ENCODE results near the gene JAM3.
"Not testable (repeated sequence)": the region's sequence is repeated elsewhere in the genome, so short reads cannot be mapped to it uniquely, and the experiment has no call there.

The JAM3 gene

DNA sequence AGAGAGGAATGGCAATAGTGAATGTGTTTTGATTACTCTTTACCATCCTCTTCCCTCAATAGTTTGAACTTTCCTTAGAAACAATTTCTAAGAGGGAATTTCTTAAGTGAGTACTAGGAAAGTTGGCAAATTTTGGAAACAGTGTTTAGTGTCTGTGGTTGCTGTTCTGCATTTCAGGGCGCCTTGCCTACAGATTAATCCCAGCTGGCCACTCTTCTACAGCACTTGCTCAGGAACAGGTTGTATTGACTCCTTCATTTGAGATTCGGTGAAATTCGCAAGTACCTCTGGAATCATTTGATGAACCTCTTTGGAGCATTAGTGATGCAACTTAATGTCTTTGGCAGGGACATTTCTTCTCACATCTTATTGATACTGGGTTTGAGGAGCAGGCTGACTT is 28.3 kb downstream of the JAM3 start:
- CTCF ChIA-PET = interaction anchor here (0.8 to 1.5 kb wide), 2 partner anchors 24 to 69 kb away, joined by 3 to 4 read pairs; no protein-coding TSS in a partner anchor
- DNase-seq (ENCODE audit: extremely low spot score) = no peak
- POLR2A ChIA-PET = no interaction called here
- TF ChIP-seq HDGF (IDR thresholded peaks at IDR 0.05; ENCODE audit: borderline replicate concordance) (no peak), FOXM1 (IDR thresholded peaks at IDR 0.05; ENCODE audit: borderline replicate concordance) (no peak), ELF4 (IDR thresholded peaks at IDR 0.05) (no peak), SUZ12 (IDR thresholded peaks at IDR 0.05) (no peak), TARDBP (IDR thresholded peaks at IDR 0.05) (no peak), FOXK2 (IDR thresholded peaks at IDR 0.05) (no peak), L3MBTL2 (conservative IDR thresholded peaks at IDR 0.05) (no peak), ZNF384 (IDR thresholded peaks at IDR 0.05) (no peak), FOXA1 (IDR thresholded peaks at IDR 0.05) (no peak), LEF1 (IDR thresholded peaks at IDR 0.05; ENCODE audit: borderline replicate concordance) (no peak), NFRKB (IDR thresholded peaks at IDR 0.05) (no peak), SP1 (IDR thresholded peaks at IDR 0.05) (no peak), CTBP1 (IDR thresholded peaks at IDR 0.05; ENCODE audit: borderline replicate concordance) (no peak), ARNT (IDR thresholded peaks at IDR 0.05) (no peak), BHLHE40 (IDR thresholded peaks at IDR 0.05; ENCODE audit: borderline replicate concordance) (no peak)
- TF ChIP-seq, protein P1, sequence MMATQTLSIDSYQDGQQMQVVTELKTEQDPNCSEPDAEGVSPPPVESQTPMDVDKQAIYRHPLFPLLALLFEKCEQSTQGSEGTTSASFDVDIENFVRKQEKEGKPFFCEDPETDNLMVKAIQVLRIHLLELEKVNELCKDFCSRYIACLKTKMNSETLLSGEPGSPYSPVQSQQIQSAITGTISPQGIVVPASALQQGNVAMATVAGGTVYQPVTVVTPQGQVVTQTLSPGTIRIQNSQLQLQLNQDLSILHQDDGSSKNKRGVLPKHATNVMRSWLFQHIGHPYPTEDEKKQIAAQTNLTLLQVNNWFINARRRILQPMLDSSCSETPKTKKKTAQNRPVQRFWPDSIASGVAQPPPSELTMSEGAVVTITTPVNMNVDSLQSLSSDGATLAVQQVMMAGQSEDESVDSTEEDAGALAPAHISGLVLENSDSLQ (IDR thresholded peaks at IDR 0.05) = no peak

- TF ChIP-seq TARDBP (IDR thresholded peaks at IDR 0.05) (no peak), ELF4 (IDR thresholded peaks at IDR 0.05) (no peak), NFRKB (IDR thresholded peaks at IDR 0.05) (no peak), HDGF (IDR thresholded peaks at IDR 0.05; ENCODE audit: borderline replicate concordance) (no peak), FOXK2 (IDR thresholded peaks at IDR 0.05) (no peak), CTBP1 (IDR thresholded peaks at IDR 0.05; ENCODE audit: borderline replicate concordance) (no peak), FOXA1 (IDR thresholded peaks at IDR 0.05) (no peak), ARNT (IDR thresholded peaks at IDR 0.05) (no peak), SP1 (IDR thresholded peaks at IDR 0.05) (no peak)
- ChIA-PET POLR2A (no interaction called here), CTCF (interaction anchor here (0.6 to 1.5 kb wide), 3 partner anchors 26 to 171 kb away, joined by 3 to 7 read pairs (median 3); no protein-coding TSS in a partner anchor)
- DNase-seq (ENCODE audit: extremely low spot score) = no peak
Measured at GRCh38 chr11:134098566-134099184, 29.8 kb downstream of the JAM3 start.

GRCh38 chr11:134100171-134100570 is 31.3 kb downstream of the JAM3 start:
- TF ChIP-seq FOXK2 (IDR thresholded peaks at IDR 0.05) = no peak
- no peak for TF ChIP-seq SUZ12 (IDR thresholded peaks at IDR 0.05)
- TF ChIP-seq ZNF384 (IDR thresholded peaks at IDR 0.05) = no peak
- no peak for TF ChIP-seq ELF4 (IDR thresholded peaks at IDR 0.05)
- no peak for DNase-seq (ENCODE audit: extremely low spot score)
- POLR2A ChIA-PET = no interaction called here
- CTCF ChIA-PET = no interaction called here

DNA sequence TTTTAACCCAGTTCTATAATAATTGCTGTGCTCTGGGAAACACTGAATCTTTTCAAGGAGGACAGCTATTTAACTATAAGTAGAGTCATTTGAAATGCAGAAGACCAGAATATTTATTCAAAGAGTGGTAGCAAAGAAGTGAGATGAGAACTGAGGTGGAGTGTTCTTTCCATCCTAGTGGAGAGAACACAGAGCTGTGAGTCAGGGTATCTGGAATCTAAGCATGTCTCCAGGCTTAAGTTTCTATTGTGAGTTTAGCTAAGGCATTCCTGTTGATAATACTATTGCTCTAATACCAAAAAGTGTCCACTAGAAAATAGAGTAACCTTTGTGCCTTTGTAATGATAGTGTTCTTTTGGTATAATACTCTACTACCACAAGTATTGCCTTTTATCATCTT is 32.4 kb downstream of the JAM3 start:
- POLR2A ChIA-PET = no interaction called here
- CTCF ChIA-PET = no interaction called here
- TF ChIP-seq CTBP1 (IDR thresholded peaks at IDR 0.05; ENCODE audit: borderline replicate concordance) (no peak), FOXK2 (IDR thresholded peaks at IDR 0.05) (no peak), FOXA1 (IDR thresholded peaks at IDR 0.05) (no peak), SUZ12 (IDR thresholded peaks at IDR 0.05) (no peak)
- TF ChIP-seq, protein P1 (IDR thresholded peaks at IDR 0.05) = no peak
- no peak for DNase-seq (ENCODE audit: extremely low spot score)

DNA sequence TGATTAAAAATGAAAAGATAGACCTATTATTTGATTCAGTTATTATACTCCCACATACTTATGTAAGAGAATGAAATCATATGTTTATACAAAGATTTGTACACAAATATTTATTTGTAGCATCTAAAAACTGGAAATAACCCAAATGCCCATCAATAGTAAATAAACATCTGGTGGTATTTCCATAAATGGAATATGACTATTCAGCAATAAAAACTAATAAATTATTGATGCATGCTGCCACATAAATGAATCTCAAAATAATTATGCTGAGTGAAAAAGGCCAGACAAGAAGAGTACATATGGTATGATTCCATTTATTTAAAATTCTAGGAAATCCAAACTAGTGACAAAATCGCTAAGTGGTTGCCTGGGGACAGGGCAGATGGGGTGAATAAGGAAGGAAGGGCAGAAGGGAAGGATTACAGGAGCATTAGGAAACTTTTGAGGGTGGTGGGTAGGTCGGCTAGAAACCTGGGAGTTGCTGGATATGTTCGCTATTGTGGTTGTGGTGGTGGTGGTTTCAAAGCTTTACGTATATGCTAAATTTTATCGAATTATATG is 41.5 kb downstream of the JAM3 start:
- no peak for DNase-seq (ENCODE audit: extremely low spot score)
- TF ChIP-seq ZNF384 (IDR thresholded peaks at IDR 0.05) = no peak
- TF ChIP-seq FOXK2 (IDR thresholded peaks at IDR 0.05) = no peak
- no peak for TF ChIP-seq ARNT (IDR thresholded peaks at IDR 0.05)
- TF ChIP-seq LEF1 (IDR thresholded peaks at IDR 0.05; ENCODE audit: borderline replicate concordance) = no peak
- no peak for TF ChIP-seq CTBP1 (IDR thresholded peaks at IDR 0.05; ENCODE audit: borderline replicate concordance)
- no peak for TF ChIP-seq TARDBP (IDR thresholded peaks at IDR 0.05)
- TF ChIP-seq NFRKB (IDR thresholded peaks at IDR 0.05) = no peak
- TF ChIP-seq L3MBTL2 (conservative IDR thresholded peaks at IDR 0.05) = no peak
- no peak for TF ChIP-seq HDGF (IDR thresholded peaks at IDR 0.05; ENCODE audit: borderline replicate concordance)
- TF ChIP-seq, protein P1 (IDR thresholded peaks at IDR 0.05) = no peak
- no peak for TF ChIP-seq BHLHE40 (IDR thresholded peaks at IDR 0.05; ENCODE audit: borderline replicate concordance)
- TF ChIP-seq FOXA1 (IDR thresholded peaks at IDR 0.05) = no peak
- no peak for TF ChIP-seq SP1 (IDR thresholded peaks at IDR 0.05)
- CTCF ChIA-PET = no interaction called here
- POLR2A ChIA-PET = no interaction called here

- POLR2A ChIA-PET; CTCF ChIA-PET; DNase-seq (ENCODE audit: extremely low spot score): not testable (repeated sequence)
Measured at GRCh38 chr11:134113787-134114186, 44.9 kb downstream of the JAM3 start.

- TF ChIP-seq CTBP1 (IDR thresholded peaks at IDR 0.05; ENCODE audit: borderline replicate concordance) = no peak
- TF ChIP-seq TARDBP (IDR thresholded peaks at IDR 0.05) = no peak
- TF ChIP-seq BHLHE40 (IDR thresholded peaks at IDR 0.05; ENCODE audit: borderline replicate concordance) = no peak
- TF ChIP-seq L3MBTL2 (conservative IDR thresholded peaks at IDR 0.05) = no peak
- no peak for TF ChIP-seq ZNF384 (IDR thresholded peaks at IDR 0.05)
- no peak for TF ChIP-seq ELF4 (IDR thresholded peaks at IDR 0.05)
- no peak for TF ChIP-seq ARNT (IDR thresholded peaks at IDR 0.05)
- no peak for TF ChIP-seq FOXK2 (IDR thresholded peaks at IDR 0.05)
- no peak for TF ChIP-seq FOXA1 (IDR thresholded peaks at IDR 0.05)
- no peak for TF ChIP-seq SUZ12 (IDR thresholded peaks at IDR 0.05)
- TF ChIP-seq NFRKB (IDR thresholded peaks at IDR 0.05) = no peak
- no peak for TF ChIP-seq SP1 (IDR thresholded peaks at IDR 0.05)
- CTCF ChIA-PET = no interaction called here
- POLR2A ChIA-PET = no interaction called here
- DNase-seq (ENCODE audit: extremely low spot score) = no peak
Measured at GRCh38 chr11:134116210-134116609, 47.3 kb downstream of the JAM3 start.
